B cell (primary cell): Measurements from ENCODE around the gene LARGE1. TPM values are rescaled to one million over a fixed set of nuclear protein-coding genes. Genes with fewer than 3 reads are reported as not detected.

Experiments used
- ATAC-seq: fragments of 200-7000 bp; cut with Tn5 transposase; one replicate; pipeline ENCODE4 v1.10.0; 2021; ENCODE audit warnings: low read depth, mild to moderate bottlenecking, moderate number of reproducible peaks, moderate library complexity
- CTCF ChIA-PET: fragments of 350-600 bp; sonication (Branson Sonifier 250); formaldehyde crosslinking; loops from one replicate; lab custom pipeline; 2021; ENCODE audit warnings: antibody characterized with exemption, inconsistent platforms; lab: Charles Lee
- POLR2A ChIA-PET: fragments of 350-600 bp; sonication (Branson Sonifier 250); formaldehyde crosslinking; loops from one replicate; lab custom pipeline; 2021; ENCODE audit warnings: antibody characterized with exemption; lab: Charles Lee
- DNase-seq: peaks from one replicate; pipeline ENCODE4 v3.0.0; 2013
- H2AFZ ChIP-seq: 2 replicates; pipeline ENCODE4 v1.6.1; 2012; ENCODE audit warnings: mild to moderate bottlenecking, low read depth, low read length; ENCODE audit not compliant: insufficient read depth, poor library complexity, severe bottlenecking
- H3K27ac ChIP-seq, 2 donors: 1 replicate in 1 of 2; 2 replicates in 1 of 2; pipeline ENCODE4 v1.5.1; 2012 to 2013; ENCODE audit warnings: low read length in 2 of 2, mild to moderate bottlenecking in 2 of 2, moderate library complexity in 1 of 2
- H3K27me3 ChIP-seq, 4 experiments: fragments of 200-600 bp in 1 of 4; sonication (generic) in 1 of 4; replicated peaks in 1 of 4; 1 replicate in 2 of 4; 2 replicates in 2 of 4; pipeline versions ENCODE4 v1.6.1 to v1.7.0; 2013 to 2016; ENCODE audit warnings: low read length in 3 of 4, mild to moderate bottlenecking in 2 of 4, mixed read lengths in 1 of 4, moderate library complexity in 1 of 4; ENCODE audit not compliant: insufficient read depth in 4 of 4, control insufficient read depth in 3 of 4; ENCODE audit errors: control extremely low read depth in 1 of 4
- H3K36me3 ChIP-seq, 2 experiments: replicated peaks in 1 of 2; 1 replicate in 1 of 2; 2 replicates in 1 of 2; pipeline versions ENCODE4 v1.6.1 to v1.7.1; 2013; ENCODE audit warnings: low read length in 1 of 2; ENCODE audit not compliant: insufficient read depth in 2 of 2, control insufficient read depth in 1 of 2; ENCODE audit errors: control extremely low read depth in 1 of 2, extremely low read depth in 1 of 2
- H3K4me1 ChIP-seq, 2 donors: fragments of 200-600 bp in 1 of 2; sonication (generic) in 1 of 2; 1 replicate in 1 of 2; 2 replicates in 1 of 2; pipeline versions ENCODE4 v1.5.1 to v1.6.1; 2013 to 2017; ENCODE audit warnings: low read length in 2 of 2; ENCODE audit not compliant: control insufficient read depth in 2 of 2, insufficient read depth in 2 of 2
- H3K4me2 ChIP-seq: replicated peaks from 2 replicates; pipeline ENCODE3; 2012; ENCODE audit warnings: mild to moderate bottlenecking, low read depth, low read length; ENCODE audit not compliant: poor library complexity, severe bottlenecking
- H3K4me3 ChIP-seq, 5 experiments: fragments of 200-600 bp in 1 of 5; sonication (generic) in 1 of 5; 1 replicate in 3 of 5; 2 replicates in 2 of 5; pipeline versions ENCODE4 v1.5.1 to v1.7.0; 2011 to 2016; ENCODE audit warnings: low read length in 4 of 5, mild to moderate bottlenecking in 4 of 5, low read depth in 2 of 5, control low read depth in 1 of 5, moderate library complexity in 1 of 5; ENCODE audit not compliant: insufficient read depth in 1 of 5; ENCODE audit errors: control extremely low read depth in 1 of 5, extremely low read depth in 1 of 5
- H3K79me2 ChIP-seq: fragments of 200-600 bp; sonication (generic); one replicate; pipeline ENCODE4 v1.6.0; 2016; ENCODE audit warnings: low read length; ENCODE audit not compliant: control insufficient read depth, insufficient read depth
- H3K9ac ChIP-seq: fragments of 200-600 bp; sonication (generic); 2 replicates; pipeline ENCODE4 v1.6.1; 2017; ENCODE audit warnings: mild to moderate bottlenecking, low read length, moderate library complexity
- H3K9me3 ChIP-seq, 3 donors: one replicate each; pipeline versions ENCODE4 v1.6.1 to v1.7.1; 2013; ENCODE audit warnings: low read length in 2 of 3; ENCODE audit not compliant: control insufficient read depth in 2 of 3, insufficient read depth in 1 of 3; ENCODE audit errors: control extremely low read depth in 1 of 3
- H4K20me1 ChIP-seq: 2 replicates; pipeline ENCODE4 v1.6.0; 2012; ENCODE audit warnings: mild to moderate bottlenecking, low read length; ENCODE audit not compliant: insufficient read depth, control insufficient read depth, poor library complexity, severe bottlenecking
- H3K27ac Mint-ChIP-seq: one replicate; pipeline ENCODE4 v1.8.0; 2021; ENCODE audit warnings: mixed read lengths
- H3K27me3 Mint-ChIP-seq: one replicate; pipeline ENCODE4 v1.8.0; 2021; ENCODE audit warnings: mixed read lengths
- H3K4me1 Mint-ChIP-seq: one replicate; pipeline ENCODE4 v1.8.0; 2021; ENCODE audit warnings: mixed read lengths
- H3K4me3 Mint-ChIP-seq: one replicate; pipeline ENCODE4 v1.8.0; 2021; ENCODE audit warnings: mixed read lengths
- H3K9me3 Mint-ChIP-seq: one replicate; pipeline ENCODE4 v1.8.0; 2022; ENCODE audit warnings: mixed read lengths; ENCODE audit not compliant: insufficient read depth
- EZH2 ChIP-seq: IDR thresholded peaks from 2 replicates; pipeline ENCODE4 v1.6.1; 2012; ENCODE audit warnings: borderline replicate concordance, low read depth, mild to moderate bottlenecking, moderate library complexity, low read length; ENCODE audit not compliant: insufficient read depth, poor library complexity, severe bottlenecking
- WGBS: methylation state at CpG from one replicate; pipeline ENCODE4 v1.1.5; 2013; ENCODE audit warnings: missing lambda C conversion rate; ENCODE audit not compliant: insufficient coverage; 5-methylcytosine and 5-hydroxymethylcytosine counted together
- intact Hi-C: fragments of 100-400 bp; cut with micrococcal nuclease; formaldehyde crosslinking; loops from one replicate; pipeline ENCODE4 v1.10.0; 2022
- polyA plus RNA-seq: library from polyadenylated mRNA; depleted of rRNA; stranded (reverse); fragments of >200 nt; gene quantifications from 2 replicates; pipeline ENCODE4 v1.2.3, GENCODE V29; 2012
- total RNA-seq, 2 donors: library from RNA; stranded (reverse); fragments of 120-200 nt in 1 of 2; gene quantifications; 1 replicate in 1 of 2; 2 replicates in 1 of 2; pipeline versions ENCODE4 v1.2.3 to v1.2.4, GENCODE V29; 2013 to 2022
- TF ChIP-seq, protein P1 (sequence below): fragments of 200-600 bp; IDR thresholded peaks from one replicate; pipeline ENCODE4 v1.8.0; 2022; ENCODE audit warnings: antibody characterized with exemption, mild to moderate bottlenecking

The LARGE1 gene
- total and polyA plus RNA-seq, 2 donors (not counting 1 experiment from before 2014, with no cell fraction given) = 20.7 to 82.0 TPM

DNA sequence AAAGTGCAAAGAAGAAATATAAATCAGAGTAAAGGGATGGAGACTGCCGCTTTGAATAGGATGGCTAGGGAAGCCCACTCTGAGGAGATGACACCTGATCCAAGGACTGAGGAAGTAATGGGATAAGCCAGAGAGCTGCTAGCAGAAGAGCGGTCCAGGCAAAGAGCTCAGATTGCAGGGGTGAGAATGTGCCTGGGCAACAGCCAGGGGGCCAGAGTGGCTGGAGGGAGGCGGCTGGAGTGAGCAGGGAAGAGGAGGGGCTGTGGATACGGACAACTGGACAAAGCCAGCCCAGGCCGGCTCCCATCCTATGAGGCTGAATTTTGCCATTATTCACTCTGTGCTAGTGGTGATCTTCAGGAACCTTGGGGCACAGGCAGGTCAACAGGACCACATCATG, 501.8 kb downstream of the LARGE1 start:
- H3K4me3 Mint-ChIP-seq = no peak overlapping the region
- 94% methylated on average over 5 of the region's 5 CpGs for WGBS
- Histone ChIP-seq H3K9ac (no peak overlapping the region), H3K27me3 (no peaks in the 10 kb centered on the region), H3K4me3 (no peak overlapping the region), H4K20me1 (peaks cover 5% of the 10 kb centered on the region), H3K4me1 (no peaks in the 10 kb centered on the region), H3K9me3 (peaks cover 0 to 20% (median 5%) of the 10 kb centered on the region in 3 donors), H3K27ac (no peak overlapping the region), H2AFZ (no peak overlapping the region), H3K79me2 (no peaks in the 10 kb centered on the region), H3K36me3 (peaks cover 0 to 6% of the 10 kb centered on the region in 2 experiments), H3K4me2 (no peak overlapping the region)
- H3K27ac Mint-ChIP-seq = no peak overlapping the region
- ATAC-seq (no peak), DNase-seq (no peak)
- intact Hi-C loops = no loop called here
- ChIA-PET CTCF (no interaction called here), POLR2A (no interaction called here)
- TF ChIP-seq EZH2 = no peak
- TF ChIP-seq, protein P1, sequence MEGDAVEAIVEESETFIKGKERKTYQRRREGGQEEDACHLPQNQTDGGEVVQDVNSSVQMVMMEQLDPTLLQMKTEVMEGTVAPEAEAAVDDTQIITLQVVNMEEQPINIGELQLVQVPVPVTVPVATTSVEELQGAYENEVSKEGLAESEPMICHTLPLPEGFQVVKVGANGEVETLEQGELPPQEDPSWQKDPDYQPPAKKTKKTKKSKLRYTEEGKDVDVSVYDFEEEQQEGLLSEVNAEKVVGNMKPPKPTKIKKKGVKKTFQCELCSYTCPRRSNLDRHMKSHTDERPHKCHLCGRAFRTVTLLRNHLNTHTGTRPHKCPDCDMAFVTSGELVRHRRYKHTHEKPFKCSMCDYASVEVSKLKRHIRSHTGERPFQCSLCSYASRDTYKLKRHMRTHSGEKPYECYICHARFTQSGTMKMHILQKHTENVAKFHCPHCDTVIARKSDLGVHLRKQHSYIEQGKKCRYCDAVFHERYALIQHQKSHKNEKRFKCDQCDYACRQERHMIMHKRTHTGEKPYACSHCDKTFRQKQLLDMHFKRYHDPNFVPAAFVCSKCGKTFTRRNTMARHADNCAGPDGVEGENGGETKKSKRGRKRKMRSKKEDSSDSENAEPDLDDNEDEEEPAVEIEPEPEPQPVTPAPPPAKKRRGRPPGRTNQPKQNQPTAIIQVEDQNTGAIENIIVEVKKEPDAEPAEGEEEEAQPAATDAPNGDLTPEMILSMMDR = no peak
- peaks cover 5% of the 10 kb centered on the region for H3K4me1 Mint-ChIP-seq
- H3K9me3 Mint-ChIP-seq = peaks cover 4% of the 10 kb centered on the region
- H3K27me3 Mint-ChIP-seq = no peaks in the 10 kb centered on the region

DNA sequence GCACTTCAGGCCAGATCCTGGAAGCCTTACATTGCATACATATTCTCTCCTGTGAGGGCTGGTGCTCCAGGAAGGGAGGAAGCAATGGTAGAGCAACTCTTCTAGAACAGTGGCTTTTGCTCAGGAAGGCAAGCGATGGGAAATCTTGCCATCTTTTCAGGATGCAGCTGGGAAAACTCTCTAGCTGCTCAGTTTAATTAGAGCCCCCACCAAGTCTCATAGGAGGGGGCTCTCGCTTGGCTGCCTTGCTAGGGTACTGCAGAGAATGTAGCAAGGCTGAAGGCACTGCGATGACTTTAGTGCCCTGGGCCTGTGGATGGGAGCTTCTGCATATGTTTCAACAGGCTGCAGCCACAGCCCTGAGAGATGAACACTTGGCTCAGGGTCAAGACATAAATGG, 504.9 kb downstream of the LARGE1 start:
- Histone ChIP-seq H3K4me3 (no peak overlapping the region), H3K9me3 (peaks cover 0 to 15% (median 5%) of the 10 kb centered on the region in 3 donors), H3K27ac (no peak overlapping the region), H3K27me3 (no peaks in the 10 kb centered on the region), H3K9ac (no peak overlapping the region), H3K4me2 (no peak overlapping the region), H2AFZ (no peak overlapping the region), H4K20me1 (peaks cover 5% of the 10 kb centered on the region), H3K4me1 (no peaks in the 10 kb centered on the region), H3K79me2 (no peaks in the 10 kb centered on the region), H3K36me3 (peaks cover 0 to 6% of the 10 kb centered on the region in 2 experiments)
- TF ChIP-seq, protein P1 = no peak
- no peak for TF ChIP-seq EZH2
- DNase-seq (no peak), ATAC-seq (no peak)
- WGBS = 96% methylated on average over 2 of the region's 3 CpGs
- Mint-ChIP-seq H3K4me1 (peaks cover 2% of the 10 kb centered on the region), H3K9me3 (peaks cover 6% of the 10 kb centered on the region), H3K27me3 (no peaks in the 10 kb centered on the region), H3K4me3 (no peak overlapping the region), H3K27ac (no peak overlapping the region)
- ChIA-PET CTCF (no interaction called here), POLR2A (no interaction called here)
- intact Hi-C loops = no loop called here
